ENCODE measurements around the gene STMN1. TPM values are rescaled to one million over a fixed set of nuclear protein-coding genes. Genes with fewer than 3 reads are reported as not detected.

STMN1 gene
- total RNA-seq, 1 experiment from 2014 or later = 130 TPM

GRCh38 chr1:25856856-25857255, 49.4 kb downstream of the STMN1 start:
- no peak for DNase-seq (ENCODE audit: low spot score)
- in situ Hi-C loops (cut with HindIII; ENCODE audit: low sequenced_read_pairs) = no loop called here

DNA sequence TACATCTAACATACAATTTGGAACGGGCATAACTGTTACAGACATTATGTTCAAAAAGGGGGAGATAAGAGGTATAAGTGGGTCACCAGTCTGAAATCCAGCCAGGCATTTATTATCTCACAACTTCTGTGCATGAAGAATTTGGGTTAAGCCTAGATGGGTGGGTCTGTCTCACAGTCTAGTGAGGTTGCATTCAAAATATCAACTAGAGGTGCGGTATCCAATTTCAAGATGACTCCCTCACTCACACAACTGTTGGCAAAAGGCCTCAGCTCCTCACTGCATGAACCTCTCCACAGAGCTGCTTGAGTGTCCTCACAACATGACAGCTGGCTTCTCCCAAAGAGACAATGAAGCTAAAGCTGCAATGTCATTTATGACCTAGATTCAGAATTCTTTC, 51.7 kb downstream of the STMN1 start:
- in situ Hi-C loops (cut with HindIII; ENCODE audit: low sequenced_read_pairs) = no loop called here
- DNase-seq (ENCODE audit: low spot score) = no peak

Other genes starting within 250 kb of the STMN1 start
- gene SELENON, start 106.2 kb downstream of the STMN1 start, total RNA-seq (2014; rRNA removed; shearing (Covaris generic)) = 22.8 and 31.9 TPM in 2 replicates
- 21.0 and 32.6 TPM in 2 replicates for gene MTFR1L, start 86.5 kb downstream of the STMN1 start, total RNA-seq (2014; rRNA removed; shearing (Covaris generic))
- gene AUNIP, start 47.0 kb downstream of the STMN1 start, total RNA-seq (2014; rRNA removed; shearing (Covaris generic)) = 28.9 and 29.4 TPM in 2 replicates
- 17.4 and 18.3 TPM in 2 replicates for gene PAQR7, start 30.7 kb downstream of the STMN1 start, total RNA-seq (2014; rRNA removed; shearing (Covaris generic))
- gene PAFAH2, start 91.6 kb upstream of the STMN1 start, total RNA-seq (2014; rRNA removed; shearing (Covaris generic)) = 6.5 and 9.2 TPM in 2 replicates
- 88.2 and 101 TPM in 2 replicates for gene EXTL1, start 115.4 kb upstream of the STMN1 start, total RNA-seq (2014; rRNA removed; shearing (Covaris generic))
- 0.88 TPM in 1 of 2 replicates, not detected in the other for gene SLC30A2, start 139.7 kb upstream of the STMN1 start, total RNA-seq (2014; rRNA removed; shearing (Covaris generic))
- not detected in 2 replicates for gene TRIM63, start 161.2 kb upstream of the STMN1 start, total RNA-seq (2014; rRNA removed; shearing (Covaris generic))
- gene PDIK1L, start 205.4 kb upstream of the STMN1 start, total RNA-seq (2014; rRNA removed; shearing (Covaris generic)) = 5.4 and 7.1 TPM in 2 replicates